H1 (cell line): ENCODE data around the gene MRPS27. TPM values are rescaled to one million over a fixed set of nuclear protein-coding genes. Genes with fewer than 3 reads are reported as not detected.

Experiments used
- CTCF ChIA-PET: fragments of 300-600 bp; sonication (Branson Sonifier 250); formaldehyde crosslinking; loops from one replicate; lab custom pipeline; 2021; ENCODE audit not compliant: partially characterized antibody; lab: Charles Lee
- POLR2A ChIA-PET: fragments of 300-600 bp; sonication (Branson Sonifier 250); formaldehyde crosslinking; loops from one replicate; lab custom pipeline; 2021; ENCODE audit warnings: inconsistent platforms; ENCODE audit not compliant: partially characterized antibody; lab: Charles Lee
- DNase-seq, 2 experiments: peaks; one replicate each; pipeline versions ENCODE4 v3.0.0 to v3.0.0-alpha.2; 2010 to 2022; ENCODE audit warnings: low spot score in 2 of 2, low read depth in 1 of 2, mixed read lengths in 1 of 2
- FAIRE-seq: peaks from 2 replicates; lab custom pipeline; 2011; peaks lifted over from hg19 to GRCh38; lab: Jason Lieb, UNC
- H2AFZ ChIP-seq: 2 replicates; pipeline ENCODE4 v1.8.1; 2012; ENCODE audit warnings: low read length, inconsistent platforms
- H2AK5ac ChIP-seq: 2 replicates; pipeline ENCODE4 v1.6.1; 2013; ENCODE audit warnings: low read depth, low read length
- H2BK120ac ChIP-seq: replicated peaks from 2 replicates; pipeline ENCODE3; 2013; ENCODE audit warnings: low read depth, low read length, inconsistent platforms
- H2BK12ac ChIP-seq: 2 replicates; pipeline ENCODE4 v1.6.1; 2013; ENCODE audit warnings: low read depth, low read length
- H2BK15ac ChIP-seq: 2 replicates; pipeline ENCODE4 v1.6.1; 2013; ENCODE audit warnings: low read length
- H2BK20ac ChIP-seq: 2 replicates; pipeline ENCODE4 v1.6.1; 2013; ENCODE audit warnings: low read length
- H2BK5ac ChIP-seq: 2 replicates; pipeline ENCODE4 v1.6.1; 2013; ENCODE audit warnings: low read depth, low read length
- H3K14ac ChIP-seq: 2 replicates; pipeline ENCODE4 v1.6.1; 2013; ENCODE audit warnings: inconsistent platforms; ENCODE audit not compliant: insufficient read length
- H3K18ac ChIP-seq: 2 replicates; pipeline ENCODE4 v1.6.1; 2013; ENCODE audit warnings: low read length; ENCODE audit errors: extremely low read depth
- H3K23ac ChIP-seq: 2 replicates; pipeline ENCODE4 v1.6.1; 2013; ENCODE audit warnings: inconsistent platforms; ENCODE audit not compliant: insufficient read length
- H3K23me2 ChIP-seq: 2 replicates; pipeline ENCODE4 v1.6.1; 2013; ENCODE audit warnings: low read depth, low read length
- H3K27ac ChIP-seq: 2 replicates; pipeline ENCODE4 v1.6.1; 2011; ENCODE audit warnings: low read depth, low read length, inconsistent platforms
- H3K27me3 ChIP-seq, 4 experiments: replicated peaks in 1 of 4; 1 replicate in 1 of 4; 2 replicates in 3 of 4; pipeline versions ENCODE4 v1.6.1 to v1.8.1; 2011 to 2013; ENCODE audit warnings: low read length in 3 of 4, mild to moderate bottlenecking in 3 of 4, inconsistent platforms in 2 of 4, mixed read lengths in 2 of 4, moderate library complexity in 1 of 4; ENCODE audit not compliant: control insufficient read depth in 3 of 4, insufficient read depth in 3 of 4; ENCODE audit errors: extremely low read depth in 1 of 4
- H3K36me3 ChIP-seq, 4 experiments: 2 replicates each; pipeline versions ENCODE4 v1.6.1 to v1.8.1; 2011 to 2013; ENCODE audit warnings: mild to moderate bottlenecking in 4 of 4, low read length in 3 of 4, moderate library complexity in 2 of 4, control low read depth in 1 of 4, inconsistent platforms in 1 of 4; ENCODE audit not compliant: insufficient read depth in 4 of 4, control insufficient read depth in 2 of 4
- H3K4ac ChIP-seq: replicated peaks from 2 replicates; pipeline ENCODE3; 2013; ENCODE audit warnings: low read length, low read depth, mixed read lengths, inconsistent platforms; ENCODE audit not compliant: insufficient read length
- H3K4me1 ChIP-seq, 4 experiments: replicated peaks in 1 of 4; 1 replicate in 1 of 4; 2 replicates in 3 of 4; pipeline versions ENCODE4 v1.6.1 to v1.8.1; 2011 to 2013; ENCODE audit warnings: low read length in 3 of 4, inconsistent platforms in 2 of 4, mixed read lengths in 1 of 4; ENCODE audit not compliant: insufficient read depth in 4 of 4, control insufficient read depth in 3 of 4
- H3K4me2 ChIP-seq, 2 experiments: 2 replicates each; pipeline versions ENCODE4 v1.6.1 to v1.8.1; 2011 to 2013; ENCODE audit warnings: low read depth in 2 of 2, low read length in 2 of 2, control low read depth in 1 of 2, inconsistent platforms in 1 of 2, mild to moderate bottlenecking in 1 of 2; ENCODE audit not compliant: insufficient read depth in 1 of 2
- H3K4me3 ChIP-seq, 4 experiments: fragments of 200-600, 300-600 bp in 1 of 4; sonication (generic), shearing (Covaris generic), sonication (Bioruptor Twin) in 1 of 4; 2 replicates each; pipeline versions ENCODE4 v1.5.1 to v1.8.1; 2011 to 2016; ENCODE audit warnings: low read length in 4 of 4, low read depth in 3 of 4, control low read depth in 2 of 4, inconsistent platforms in 2 of 4, mild to moderate bottlenecking in 2 of 4, mixed read lengths in 1 of 4, moderate library complexity in 1 of 4; ENCODE audit not compliant: insufficient read depth in 2 of 4; ENCODE audit errors: extremely low read depth in 1 of 4
- H3K56ac ChIP-seq: replicated peaks from 2 replicates; pipeline ENCODE3; 2013; ENCODE audit warnings: low read depth, mild to moderate bottlenecking, mixed read lengths, low read length, inconsistent platforms; ENCODE audit not compliant: insufficient read length
- H3K79me1 ChIP-seq: 2 replicates; pipeline ENCODE4 v1.6.1; 2013; ENCODE audit warnings: low read depth, low read length, control low read depth
- H3K79me2 ChIP-seq, 2 experiments: 2 replicates each; pipeline versions ENCODE4 v1.6.1 to v1.8.1; 2012 to 2013; ENCODE audit warnings: low read length in 2 of 2, mild to moderate bottlenecking in 2 of 2, inconsistent platforms in 1 of 2; ENCODE audit not compliant: insufficient read depth in 2 of 2, control insufficient read depth in 1 of 2
- H3K9ac ChIP-seq, 4 experiments: replicated peaks in 1 of 4; 1 replicate in 1 of 4; 2 replicates in 3 of 4; pipeline versions ENCODE4 v1.6.1 to v1.8.1; 2011 to 2013; ENCODE audit warnings: low read depth in 3 of 4, low read length in 3 of 4, control low read depth in 2 of 4, mild to moderate bottlenecking in 2 of 4, moderate library complexity in 2 of 4, inconsistent platforms in 1 of 4; ENCODE audit errors: extremely low read depth in 1 of 4
- H3K9me3 ChIP-seq, 2 experiments: 2 replicates each; pipeline versions ENCODE4 v1.6.1 to v1.8.1; 2012 to 2013; ENCODE audit warnings: mild to moderate bottlenecking in 2 of 2, moderate library complexity in 2 of 2, control low read depth in 1 of 2, inconsistent platforms in 1 of 2, low read depth in 1 of 2, low read length in 1 of 2, mixed read lengths in 1 of 2; ENCODE audit not compliant: insufficient read depth in 2 of 2
- H4K20me1 ChIP-seq, 2 experiments: replicated peaks in 1 of 2; 2 replicates each; pipeline versions ENCODE3 to v1.8.1; 2011 to 2013; ENCODE audit warnings: inconsistent platforms in 2 of 2, low read length in 2 of 2, mild to moderate bottlenecking in 1 of 2; ENCODE audit not compliant: insufficient read depth in 2 of 2, control insufficient read depth in 1 of 2
- H4K5ac ChIP-seq: 2 replicates; pipeline ENCODE4 v1.6.1; 2013; ENCODE audit warnings: low read length, low read depth, mixed read lengths, inconsistent platforms; ENCODE audit not compliant: insufficient read length
- H4K8ac ChIP-seq: 2 replicates; pipeline ENCODE4 v1.8.0; 2013; ENCODE audit warnings: mild to moderate bottlenecking, moderate library complexity, low read length, inconsistent platforms; ENCODE audit not compliant: insufficient read depth; ENCODE audit errors: extremely low read depth
- H4K91ac ChIP-seq: replicated peaks from 2 replicates; pipeline ENCODE3; 2013; ENCODE audit warnings: low read length, mixed read lengths, inconsistent platforms; ENCODE audit not compliant: insufficient read length
- EP300 ChIP-seq, 2 experiments: IDR thresholded peaks; 1 replicate in 1 of 2; 2 replicates in 1 of 2; pipeline ENCODE4 v1.6.1; 2011 to 2012; ENCODE audit warnings: low read depth in 2 of 2, low read length in 2 of 2, mild to moderate bottlenecking in 2 of 2, borderline replicate concordance in 1 of 2, inconsistent platforms in 1 of 2, moderate library complexity in 1 of 2
- POLR2A ChIP-seq, 2 experiments: IDR thresholded peaks; 1 replicate in 1 of 2; 2 replicates in 1 of 2; pipeline ENCODE4 v1.6.1; 2011; ENCODE audit warnings: low read depth in 2 of 2, low read length in 2 of 2, mild to moderate bottlenecking in 2 of 2; ENCODE audit errors: control extremely low read depth in 1 of 2
- RBBP5 ChIP-seq: IDR thresholded peaks from 2 replicates; pipeline ENCODE4 v1.7.1; 2012; ENCODE audit warnings: low read depth, mild to moderate bottlenecking, inconsistent platforms, low read length, moderate library complexity, borderline replicate concordance
- SAP30 ChIP-seq: fragments of 300-600 bp; sonication (generic); IDR thresholded peaks from 2 replicates; pipeline ENCODE4 v1.7.1; 2012; ENCODE audit warnings: low read length, moderate library complexity, mild to moderate bottlenecking, inconsistent platforms; ENCODE audit not compliant: insufficient read depth, insufficient replicate concordance
- SIN3A ChIP-seq, 2 experiments: IDR thresholded peaks in 1 of 2; conservative IDR thresholded peaks in 1 of 2; 2 replicates each; pipeline ENCODE4 v1.6.1; 2011 to 2012; ENCODE audit warnings: low read length in 2 of 2, improper control_type of control experiment in 1 of 2, low read depth in 1 of 2, mild to moderate bottlenecking in 1 of 2
- SIX5 ChIP-seq: IDR thresholded peaks from 2 replicates; pipeline ENCODE4 v1.6.1; 2011; ENCODE audit warnings: mild to moderate bottlenecking, low read depth, low read length
- TAF7 ChIP-seq: optimal IDR thresholded peaks from 2 replicates; pipeline ENCODE3; 2011; ENCODE audit warnings: low read depth, mild to moderate bottlenecking, inconsistent platforms, low read length, moderate library complexity, borderline replicate concordance
- WGBS, 2 experiments: shearing (Covaris generic) in 1 of 2; methylation state at CpG; one replicate each; pipeline versions ENCODE4 v1.1.6 to v1.1.7; 2013 to 2015; ENCODE audit warnings: low lambda C conversion rate in 2 of 2, mixed read lengths in 2 of 2, inconsistent platforms in 1 of 2, low coverage in 1 of 2, missing lambda C conversion rate in 1 of 2; ENCODE audit not compliant: insufficient replicate concordance in 2 of 2, insufficient coverage in 1 of 2, insufficient read length in 1 of 2; ENCODE audit errors: extremely low coverage in 1 of 2, missing lambda C conversion rate in 1 of 2; 5-methylcytosine and 5-hydroxymethylcytosine counted together
- polyA plus RNA-seq, 7 experiments: library from polyadenylated mRNA; depleted of rRNA in 3 of 7; stranded (reverse) in 5 of 7; unstranded in 2 of 7; fragments of >200 nt in 5 of 7; fragments of 200-250 nt in 2 of 7; gene quantifications; 1 replicate in 5 of 7; 2 replicates in 1 of 7; 4 replicates in 1 of 7; pipeline versions ENCODE4 v1.2.1 to v1.2.3, GENCODE V29; 2011 to 2013; ENCODE audit warnings: missing spikeins in 2 of 7, mixed read lengths in 2 of 7
- total RNA-seq: library from RNA; stranded (reverse); fragmentation: NEBNext Ultra II Directional; extraction: Animal tissue kit (Norgen Biotek cat#: 25700); gene quantifications from 2 replicates; pipeline ENCODE4 v1.2.1, GENCODE V29; 2021

Gene MRPS27
- total and polyA plus RNA-seq, 2 of the 8 experiments (the other 6 are each of a cell fraction or from before 2014, with no cell fraction given) = 93.2 to 102 TPM

GRCh38 chr5:72268260-72268659 lies 51.8 kb downstream of the MRPS27 start:
- H4K8ac ChIP-seq = no peak overlapping the region
- no peak overlapping the region for H2AFZ ChIP-seq
- H2BK20ac ChIP-seq = no peak overlapping the region
- H2BK15ac ChIP-seq = no peak overlapping the region
- no peak overlapping the region for H2BK5ac ChIP-seq
- no peak overlapping the region for H4K5ac ChIP-seq
- ChIA-PET POLR2A (no interaction called here), CTCF (interaction anchor here (0.6 to 2.1 kb wide), 19 partner anchors 8 to 521 kb away, joined by 3 to 7 read pairs (median 4); partner anchors contain the start of genes MRPS27 and PTCD2)
- no peak overlapping the region for H3K9ac ChIP-seq
- H4K20me1 ChIP-seq = no peaks in the 10 kb centered on the region
- no peak overlapping the region for H3K27ac ChIP-seq
- 80% methylated on average over 2 of the region's 2 CpGs; no CpG with 5 or more reads in 1 of the 2 experiments for WGBS, 2 experiments
- no peak overlapping the region for H3K14ac ChIP-seq
- TF ChIP-seq RBBP5 (no peak), SIX5 (no peak), POLR2A (IDR thresholded peaks at IDR 0.05; ENCODE audit: control extremely low read depth in 1 of 2, low read depth in 2 of 2, low read length in 2 of 2) (no peak), SAP30 (no peak), TAF7 (no peak), EP300 (IDR thresholded peaks at IDR 0.05; ENCODE audit: borderline replicate concordance in 1 of 2, low read depth in 2 of 2, low read length in 2 of 2) (no peak), SIN3A (conservative IDR thresholded peaks at IDR 0.05 in 1 of 2, IDR thresholded peaks at IDR 0.05 in 1 of 2; ENCODE audit: low read depth in 1 of 2, low read length in 2 of 2) (no peak)
- H3K9me3 ChIP-seq = no peaks in the 10 kb centered on the region
- no peak overlapping the region for H4K91ac ChIP-seq
- no peak overlapping the region for H3K18ac ChIP-seq
- peaks cover 0 to 3% (median 0%) of the 10 kb centered on the region in 4 experiments; a peak in 1 of 8 replicates for H3K36me3 ChIP-seq
- DNase-seq (no peak), FAIRE-seq (no peak)
- H3K79me1 ChIP-seq = peaks cover 4% of the 10 kb centered on the region
- H2BK12ac ChIP-seq = no peak overlapping the region
- no peak overlapping the region for H2AK5ac ChIP-seq
- H3K4me2 ChIP-seq = no peak overlapping the region
- no peak overlapping the region for H3K56ac ChIP-seq
- no peaks in the 10 kb centered on the region for H3K23me2 ChIP-seq
- H2BK120ac ChIP-seq = no peak overlapping the region
- H3K27me3 ChIP-seq = no peaks in the 10 kb centered on the region
- no peak overlapping the region for H3K4ac ChIP-seq
- H3K79me2 ChIP-seq = peaks cover 0 to 15% of the 10 kb centered on the region in 2 experiments; a peak in 2 of 4 replicates
- no peak overlapping the region for H3K4me3 ChIP-seq
- no peak overlapping the region for H3K23ac ChIP-seq
- peaks cover 0 to 2% (median 0%) of the 10 kb centered on the region in 4 experiments; a peak in 1 of 7 replicates for H3K4me1 ChIP-seq
